Tibial nerve (tissue), 4 donors: ENCODE data around the gene OVCH2. TPM values are rescaled to one million over a fixed set of nuclear protein-coding genes. Genes with fewer than 3 reads are reported as not detected.

Source experiments
- DNase-seq, 2 donors: peaks; one replicate each; pipeline ENCODE4 v3.0.0-alpha.2; 2019; ENCODE audit warnings: low spot score in 2 of 2
- H3K27ac ChIP-seq, 4 donors: fragments of 200-600 bp; sonication (generic) in 3 of 4; one replicate each; pipeline ENCODE4 v1.5.1; 2017 to 2019; ENCODE audit warnings: mild to moderate bottlenecking in 1 of 4
- H3K27me3 ChIP-seq, 2 donors: fragments of 200-600 bp; sonication (generic) in 1 of 2; one replicate each; pipeline versions ENCODE4 v1.5.1 to v1.6.0; 2017 to 2019
- H3K36me3 ChIP-seq, 3 donors: fragments of 200-600 bp; sonication (generic); one replicate each; pipeline ENCODE4 v1.5.1; 2018 to 2019
- H3K4me1 ChIP-seq, 4 donors: fragments of 200-600 bp; sonication (generic) in 3 of 4; one replicate each; pipeline ENCODE4 v1.5.1; 2017 to 2019
- H3K4me3 ChIP-seq, 4 donors: fragments of 200-600 bp; sonication (generic) in 3 of 4; one replicate each; pipeline ENCODE4 v1.5.1; 2017 to 2019; ENCODE audit warnings: mild to moderate bottlenecking in 1 of 4, moderate library complexity in 1 of 4
- H3K9me3 ChIP-seq, 4 donors: fragments of 200-600 bp; sonication (generic) in 3 of 4; one replicate each; pipeline ENCODE4 v1.5.1; 2017 to 2019
- EP300 ChIP-seq, 2 donors: sonication (generic); formaldehyde crosslinking; IDR thresholded peaks; one replicate each; pipeline ENCODE4 v1.6.1; 2017; ENCODE audit warnings: antibody characterized with exemption in 2 of 2, mild to moderate bottlenecking in 1 of 2
- POLR2A ChIP-seq, 2 donors: fragments of 450-650 bp; IDR thresholded peaks; one replicate each; pipeline ENCODE4 v1.6.1; 2017; ENCODE audit warnings: antibody characterized with exemption in 2 of 2, mild to moderate bottlenecking in 2 of 2, moderate library complexity in 2 of 2
- WGBS, 2 donors: methylation state at CpG; one replicate each; pipeline ENCODE4 v1.1.5; 2018; 5-methylcytosine and 5-hydroxymethylcytosine counted together
- total RNA-seq, 4 donors: library from RNA; depleted of rRNA; stranded (reverse); fragments of >200 nt; gene quantifications; one replicate each; pipeline ENCODE4 v1.1.0, GENCODE V29; 2016
- TF ChIP-seq, protein P1 (sequence below), 5 experiments: fragments of 200-600 bp in 3 of 5; fragments of 450-650 bp in 2 of 5; sonication (generic) in 3 of 5; IDR thresholded peaks; one replicate each; pipeline ENCODE4 v1.5.1; 2016 to 2019; ENCODE audit warnings: antibody characterized with exemption in 5 of 5, mild to moderate bottlenecking in 3 of 5, moderate library complexity in 2 of 5

The OVCH2 gene
- total RNA-seq, 4 donors from 2014 or later: not detected

DNA sequence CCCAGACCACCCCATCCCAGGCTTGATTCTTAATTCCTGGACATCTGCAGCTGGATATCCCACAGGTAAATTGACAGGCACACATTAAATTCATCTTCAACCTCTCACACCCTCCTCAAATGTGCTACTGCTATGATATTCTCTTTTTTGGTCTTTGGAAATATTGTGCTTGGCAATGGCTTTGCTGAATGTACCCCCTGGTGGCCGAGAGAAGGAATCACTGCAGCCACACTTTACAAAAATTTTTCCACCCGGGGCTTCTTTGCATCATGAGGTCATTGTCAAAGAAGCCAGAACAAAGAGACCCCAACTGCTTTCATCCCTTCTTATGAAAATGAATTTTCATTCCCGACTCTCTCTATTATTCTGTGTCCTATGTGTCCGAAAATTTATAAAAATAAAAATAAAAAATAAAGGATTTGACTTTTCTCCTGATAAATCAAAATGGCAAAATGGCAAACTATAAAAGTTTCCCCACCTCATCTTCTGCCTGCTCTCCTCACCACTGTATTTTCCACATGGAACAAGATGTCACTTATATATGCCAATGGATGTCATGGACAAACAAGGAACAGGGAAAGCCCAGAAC is 17.9 kb downstream of the OVCH2 start:
- Histone ChIP-seq H3K4me1 (peaks cover 0 to 7% (median 0%) of the 10 kb centered on the region in 4 donors), H3K27me3 (no peaks in the 10 kb centered on the region), H3K36me3 (no peaks in the 10 kb centered on the region), H3K9me3 (no peaks in the 10 kb centered on the region), H3K27ac (peak overlapping the region in 2 of 4 donors; percentile 12 to 13), H3K4me3 (no peak overlapping the region)
- WGBS, 2 donors: 12 to 15% methylated on average over 4 of the region's 4 CpGs
- DNase-seq: no peak
- TF ChIP-seq, protein P1, sequence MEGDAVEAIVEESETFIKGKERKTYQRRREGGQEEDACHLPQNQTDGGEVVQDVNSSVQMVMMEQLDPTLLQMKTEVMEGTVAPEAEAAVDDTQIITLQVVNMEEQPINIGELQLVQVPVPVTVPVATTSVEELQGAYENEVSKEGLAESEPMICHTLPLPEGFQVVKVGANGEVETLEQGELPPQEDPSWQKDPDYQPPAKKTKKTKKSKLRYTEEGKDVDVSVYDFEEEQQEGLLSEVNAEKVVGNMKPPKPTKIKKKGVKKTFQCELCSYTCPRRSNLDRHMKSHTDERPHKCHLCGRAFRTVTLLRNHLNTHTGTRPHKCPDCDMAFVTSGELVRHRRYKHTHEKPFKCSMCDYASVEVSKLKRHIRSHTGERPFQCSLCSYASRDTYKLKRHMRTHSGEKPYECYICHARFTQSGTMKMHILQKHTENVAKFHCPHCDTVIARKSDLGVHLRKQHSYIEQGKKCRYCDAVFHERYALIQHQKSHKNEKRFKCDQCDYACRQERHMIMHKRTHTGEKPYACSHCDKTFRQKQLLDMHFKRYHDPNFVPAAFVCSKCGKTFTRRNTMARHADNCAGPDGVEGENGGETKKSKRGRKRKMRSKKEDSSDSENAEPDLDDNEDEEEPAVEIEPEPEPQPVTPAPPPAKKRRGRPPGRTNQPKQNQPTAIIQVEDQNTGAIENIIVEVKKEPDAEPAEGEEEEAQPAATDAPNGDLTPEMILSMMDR (IDR thresholded peaks at IDR 0.05): peak; percentile 65 to 87 (median 75)
- no peak for TF ChIP-seq POLR2A (IDR thresholded peaks at IDR 0.05)

DNA sequence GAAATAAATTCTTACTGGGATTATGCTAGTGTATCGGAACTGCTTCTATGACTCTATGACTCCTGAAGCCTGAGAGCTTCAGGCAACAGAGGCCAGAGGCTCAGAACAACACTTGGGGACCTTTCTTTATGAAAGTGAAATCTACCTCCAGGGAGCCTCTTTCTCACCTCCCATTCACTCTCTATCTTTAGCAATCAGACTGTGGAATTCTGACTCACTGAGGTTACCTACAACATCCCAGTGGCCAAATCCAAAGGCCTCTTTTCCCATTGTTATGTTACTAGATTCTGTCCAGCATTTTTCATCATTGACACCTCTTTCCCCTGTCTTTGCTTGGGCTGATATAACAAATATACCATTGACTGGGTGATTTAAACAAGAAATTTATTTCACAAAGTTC is 18.9 kb downstream of the OVCH2 start:
- H3K4me3 ChIP-seq: no peak overlapping the region
- TF ChIP-seq POLR2A (IDR thresholded peaks at IDR 0.05): no peak
- TF ChIP-seq EP300 (IDR thresholded peaks at IDR 0.05): no peak
- TF ChIP-seq, protein P1 (IDR thresholded peaks at IDR 0.05): no peak
- WGBS, 2 donors: 96 to 98% methylated on average over 1 of the region's 1 CpG
- H3K36me3 ChIP-seq: no peaks in the 10 kb centered on the region
- no peak overlapping the region for H3K27ac ChIP-seq
- H3K4me1 ChIP-seq: peaks cover 0 to 7% (median 0%) of the 10 kb centered on the region in 4 donors
- no peaks in the 10 kb centered on the region for H3K27me3 ChIP-seq
- DNase-seq: no peak
- no peaks in the 10 kb centered on the region for H3K9me3 ChIP-seq

DNA sequence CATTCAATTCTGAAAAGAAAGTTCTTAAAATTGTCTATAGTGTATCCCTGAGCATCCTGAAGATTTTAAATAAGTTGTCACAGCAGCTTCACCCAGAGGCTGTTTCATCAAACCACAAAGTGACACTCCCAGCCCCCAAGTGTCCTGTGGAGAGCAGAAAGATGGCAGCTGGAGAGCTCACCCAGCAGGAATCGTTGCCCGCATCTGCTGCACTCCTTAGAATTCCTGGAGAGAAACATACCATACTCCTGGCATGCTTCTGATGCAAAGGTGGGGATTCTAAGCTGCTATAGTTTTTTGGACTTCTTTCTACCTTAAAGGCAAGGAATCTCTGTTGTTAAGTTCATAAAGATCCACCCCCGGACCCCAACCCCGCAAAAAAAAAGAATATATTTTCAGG is 19.5 kb downstream of the OVCH2 start:
- no peaks in the 10 kb centered on the region for H3K27me3 ChIP-seq
- peaks cover 0 to 7% (median 0%) of the 10 kb centered on the region in 4 donors for H3K4me1 ChIP-seq
- H3K36me3 ChIP-seq: no peaks in the 10 kb centered on the region
- no peak overlapping the region for H3K4me3 ChIP-seq
- TF ChIP-seq, protein P1 (IDR thresholded peaks at IDR 0.05): no peak
- TF ChIP-seq POLR2A (IDR thresholded peaks at IDR 0.05) (no peak), EP300 (IDR thresholded peaks at IDR 0.05) (no peak)
- no peak overlapping the region for H3K27ac ChIP-seq
- H3K9me3 ChIP-seq: no peaks in the 10 kb centered on the region
- WGBS, 2 donors: 87 to 90% methylated on average over 4 of the region's 4 CpGs
- no peak for DNase-seq

DNA sequence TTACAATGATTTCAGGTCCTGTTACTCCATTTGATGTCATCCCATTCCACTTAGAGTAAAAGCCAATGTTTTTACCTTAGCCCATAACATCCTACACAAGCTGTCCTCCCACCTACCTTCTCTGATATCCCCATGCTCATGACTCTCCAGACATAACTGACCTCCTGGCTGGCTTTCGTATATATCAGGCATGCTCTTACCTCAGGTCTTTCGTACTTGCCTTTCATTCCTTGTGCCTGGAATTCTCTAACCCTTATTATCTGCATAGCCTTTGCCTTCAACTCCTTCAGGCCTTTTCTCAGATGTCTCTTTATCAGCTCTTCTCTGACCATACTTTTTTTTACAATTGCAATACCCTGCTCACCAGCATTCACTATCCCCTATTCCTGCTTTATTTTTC is 22.7 kb downstream of the OVCH2 start:
- DNase-seq: no peak
- Histone ChIP-seq H3K27ac (no peak overlapping the region), H3K9me3 (no peaks in the 10 kb centered on the region), H3K27me3 (no peaks in the 10 kb centered on the region), H3K4me3 (no peak overlapping the region), H3K4me1 (peaks cover 0 to 7% (median 0%) of the 10 kb centered on the region in 4 donors), H3K36me3 (no peaks in the 10 kb centered on the region)
- TF ChIP-seq, protein P1 (IDR thresholded peaks at IDR 0.05): no peak
- TF ChIP-seq EP300 (IDR thresholded peaks at IDR 0.05) (no peak), POLR2A (IDR thresholded peaks at IDR 0.05) (no peak)
- WGBS, 2 donors: 92 to 97% methylated on average over 2 of the region's 2 CpGs

DNA sequence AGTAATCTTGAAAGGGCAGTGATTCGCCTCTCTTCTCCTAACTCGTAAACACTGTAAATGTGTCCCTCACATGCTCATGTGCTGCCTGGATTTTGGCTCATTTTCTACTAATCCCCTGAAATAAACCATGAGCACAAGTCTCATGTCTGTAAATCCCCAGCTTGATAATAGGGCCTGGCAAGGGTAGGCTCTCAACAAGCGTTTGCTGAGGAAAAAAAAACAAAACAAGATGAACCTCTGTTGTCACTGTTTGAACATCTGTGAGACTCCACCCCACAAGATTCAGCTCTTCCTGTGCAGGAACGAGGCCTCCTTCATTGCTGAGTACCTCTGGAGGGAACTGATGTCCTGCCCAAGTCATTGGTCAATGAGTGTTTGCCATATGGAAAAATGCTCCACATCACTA is 28.5 kb downstream of the OVCH2 start:
- no peaks in the 10 kb centered on the region for H3K36me3 ChIP-seq
- peaks cover 0 to 30% (median 5%) of the 10 kb centered on the region in 4 donors for H3K4me1 ChIP-seq
- no peak overlapping the region for H3K4me3 ChIP-seq
- no peaks in the 10 kb centered on the region for H3K9me3 ChIP-seq
- no peaks in the 10 kb centered on the region for H3K27me3 ChIP-seq
- 28 to 34% methylated on average over 4 of the region's 4 CpGs for WGBS, 2 donors
- no peak for DNase-seq
- no peak for TF ChIP-seq EP300 (IDR thresholded peaks at IDR 0.05)
- TF ChIP-seq, protein P1 (IDR thresholded peaks at IDR 0.05): no peak
- no peak for TF ChIP-seq POLR2A (IDR thresholded peaks at IDR 0.05)
- peak overlapping the region in 2 of 4 donors; percentile 38 to 66 for H3K27ac ChIP-seq
